A673 (cell line): ENCODE results near the gene NARF. TPM values are rescaled to one million over a fixed set of nuclear protein-coding genes. Genes with fewer than 3 reads are reported as not detected.

Experiments
- BruUV-seq: library from RNA; stranded (reverse); fragments of 400-500 nt; replicated peaks from 2 replicates; lab custom pipeline; 2021; lab: Mats Ljungman, UMichigan
- CTCF ChIA-PET: fragments of 300-600 bp; sonication (Branson Sonifier 250); formaldehyde crosslinking; loops from one replicate; lab custom pipeline; 2022; ENCODE audit warnings: antibody characterized with exemption; lab: Charles Lee
- POLR2A ChIA-PET: fragments of 300-600 bp; sonication (Branson Sonifier 250); formaldehyde crosslinking; loops from one replicate; lab custom pipeline; 2022; ENCODE audit warnings: antibody characterized with exemption; ENCODE audit not compliant: low non-redundant PET; lab: Charles Lee
- DNase-seq: peaks from one replicate; pipeline ENCODE4 v3.0.0-alpha.2; 2015; ENCODE audit warnings: low spot score
- H3K27ac ChIP-seq: fragments of 200-600 bp; sonication (generic); 2 replicates; pipeline ENCODE4 v1.5.1; 2016; ENCODE audit warnings: mixed run types, low read depth, mild to moderate bottlenecking, mixed read lengths, antibody characterized with exemption, low read length; ENCODE audit not compliant: poor library complexity, severe bottlenecking
- H3K27me3 ChIP-seq: fragments of 200-600 bp; sonication (generic); replicated peaks from 2 replicates; pipeline ENCODE4 v1.6.1; 2017; ENCODE audit warnings: mixed run types, low read depth, mild to moderate bottlenecking, mixed read lengths, antibody characterized with exemption, low read length; ENCODE audit not compliant: insufficient read depth, poor library complexity
- H3K36me3 ChIP-seq: fragments of 200-600 bp; sonication (generic); 2 replicates; pipeline ENCODE4 v1.6.1; 2016; ENCODE audit warnings: mixed run types, mild to moderate bottlenecking, mixed read lengths, antibody characterized with exemption, low read length; ENCODE audit not compliant: insufficient read depth, poor library complexity, severe bottlenecking
- H3K4me1 ChIP-seq: fragments of 200-600 bp; sonication (generic); 2 replicates; pipeline ENCODE4 v1.6.1; 2017; ENCODE audit warnings: mixed run types, mild to moderate bottlenecking, mixed read lengths, antibody characterized with exemption, low read length; ENCODE audit not compliant: insufficient read depth, poor library complexity, severe bottlenecking
- H3K4me3 ChIP-seq: fragments of 200-600 bp; sonication (generic); 2 replicates; pipeline ENCODE4 v1.5.1; 2016; ENCODE audit warnings: low read depth, mixed run types, mild to moderate bottlenecking, mixed read lengths, low read length; ENCODE audit not compliant: poor library complexity, severe bottlenecking
- H3K9me3 ChIP-seq: fragments of 200-600 bp; sonication (generic); 2 replicates; pipeline ENCODE4 v1.6.1; 2016; ENCODE audit warnings: mixed run types, low read depth, mild to moderate bottlenecking, mixed read lengths, antibody characterized with exemption, low read length; ENCODE audit not compliant: poor library complexity, severe bottlenecking
- EZH2 ChIP-seq: fragments of 200-600 bp; sonication (generic); IDR thresholded peaks from 2 replicates; pipeline ENCODE4 v1.6.1; 2017; ENCODE audit warnings: borderline replicate concordance, low read depth, mild to moderate bottlenecking, mixed read lengths, antibody characterized with exemption, low read length; ENCODE audit not compliant: poor library complexity, severe bottlenecking
- intact Hi-C: fragments of 100-400 bp; cut with micrococcal nuclease; formaldehyde crosslinking; loops from one replicate; pipeline ENCODE4 v1.10.0; 2022; ENCODE audit not compliant: unreplicated experiment
- total RNA-seq: library from RNA; stranded (reverse); gene quantifications from 2 replicates; pipeline ENCODE4 v1.2.3, GENCODE V29; 2021
- TF ChIP-seq, protein P1 (sequence below): fragments of 300-800, 200-600 bp; sonication (generic); conservative IDR thresholded peaks from 2 replicates; pipeline ENCODE4 v1.5.1; 2017; ENCODE audit warnings: low read depth, mild to moderate bottlenecking, antibody characterized with exemption, low read length, moderate library complexity, mixed read lengths

Gene NARF
- total RNA-seq, 1 experiment from 2014 or later = 74.1 TPM

DNA sequence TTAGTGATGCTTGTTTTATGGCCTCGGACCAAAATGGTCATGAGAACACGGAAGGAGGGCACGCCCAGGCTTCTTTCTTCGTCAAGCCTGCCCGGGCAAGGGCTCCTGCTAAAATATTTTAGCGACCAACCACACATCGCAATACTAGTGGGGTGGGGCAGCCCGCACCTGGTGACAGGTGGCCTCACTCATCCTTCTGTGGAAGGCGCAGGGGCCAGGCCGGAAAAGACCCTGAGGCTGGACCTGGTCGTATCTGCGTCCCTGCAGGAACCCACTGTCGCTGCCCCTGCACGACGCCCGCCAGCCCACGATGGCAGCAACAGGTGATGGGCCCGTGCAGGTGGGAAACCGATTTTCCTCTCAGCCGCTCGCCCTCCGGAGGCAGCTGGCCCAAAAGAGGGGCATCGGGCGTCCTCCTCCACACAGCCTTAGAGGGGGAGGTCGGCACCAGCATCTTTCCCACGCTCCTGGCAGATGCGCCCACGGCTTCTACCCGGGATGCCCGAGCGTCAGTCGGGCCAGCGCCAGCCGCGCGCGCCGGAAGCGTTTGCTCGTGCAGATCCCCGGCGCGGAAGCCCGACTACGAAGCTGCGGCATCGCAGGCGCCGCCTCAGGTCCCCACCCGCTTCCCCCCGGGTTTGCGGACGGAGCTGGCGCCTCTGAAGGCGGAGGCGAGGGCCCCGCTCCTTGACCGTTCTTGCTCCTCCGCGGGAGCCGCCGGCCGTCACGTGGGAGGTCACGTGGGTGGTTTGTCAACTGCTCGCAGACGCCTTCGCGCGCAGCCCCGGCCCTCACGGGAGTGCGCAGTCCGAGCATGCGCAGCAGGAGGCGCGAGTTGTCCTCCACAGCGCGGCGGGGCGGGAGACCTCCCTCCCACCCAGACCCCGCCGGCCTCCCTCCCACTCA lies 38.2 kb downstream of the NARF start:
- CTCF ChIA-PET = no interaction called here
- intact Hi-C loops = no loop called here

DNA sequence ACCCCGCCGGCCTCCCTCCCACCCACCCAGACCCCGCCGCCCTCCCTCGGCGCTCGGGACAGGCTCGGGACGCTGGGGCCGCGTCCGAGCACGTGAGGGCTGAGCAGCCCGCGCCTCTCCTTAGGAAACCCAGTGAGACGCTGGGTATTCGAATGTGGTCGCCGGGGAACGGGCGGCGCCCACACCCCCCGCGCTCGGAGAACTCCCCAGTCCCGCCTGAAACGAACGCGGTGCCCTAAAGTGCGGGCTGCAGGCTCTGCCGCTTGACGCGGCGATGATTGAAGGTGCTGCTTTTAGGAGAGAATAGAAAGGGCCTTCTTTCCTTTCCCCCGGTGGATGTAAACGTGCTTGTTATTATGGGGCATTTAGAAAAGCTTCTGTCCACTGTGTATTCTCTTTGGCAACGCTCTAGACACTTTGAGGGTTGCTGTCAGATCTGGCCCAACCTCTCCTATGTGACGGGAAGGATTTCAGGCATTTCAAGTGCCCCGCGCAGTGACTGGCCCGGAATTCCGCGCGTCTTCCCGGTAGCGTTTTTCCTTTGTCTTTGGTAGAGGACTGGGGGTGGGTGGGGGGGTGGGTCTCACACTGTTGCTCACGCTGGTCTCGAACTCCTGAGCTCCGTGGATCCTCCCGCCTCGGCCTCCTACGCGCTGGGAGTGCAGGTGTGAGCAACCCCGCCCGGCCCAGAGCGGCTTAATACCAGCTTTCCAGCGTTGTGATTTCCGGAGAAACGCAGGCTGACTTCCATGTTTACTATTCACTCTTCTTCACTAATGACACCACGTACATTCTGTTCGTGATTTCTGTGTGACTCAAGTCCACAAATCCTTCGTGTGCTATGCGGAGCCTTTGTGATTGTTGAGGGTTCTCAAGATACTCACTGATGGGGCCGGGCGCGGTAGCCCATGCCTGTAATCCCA lies 39.2 kb downstream of the NARF start:
- TSS peak; percentile 74 for BruUV-seq
- ChIA-PET POLR2A (no interaction called here), CTCF (no interaction called here)
- TF ChIP-seq EZH2 = no peak
- TF ChIP-seq, protein P1, sequence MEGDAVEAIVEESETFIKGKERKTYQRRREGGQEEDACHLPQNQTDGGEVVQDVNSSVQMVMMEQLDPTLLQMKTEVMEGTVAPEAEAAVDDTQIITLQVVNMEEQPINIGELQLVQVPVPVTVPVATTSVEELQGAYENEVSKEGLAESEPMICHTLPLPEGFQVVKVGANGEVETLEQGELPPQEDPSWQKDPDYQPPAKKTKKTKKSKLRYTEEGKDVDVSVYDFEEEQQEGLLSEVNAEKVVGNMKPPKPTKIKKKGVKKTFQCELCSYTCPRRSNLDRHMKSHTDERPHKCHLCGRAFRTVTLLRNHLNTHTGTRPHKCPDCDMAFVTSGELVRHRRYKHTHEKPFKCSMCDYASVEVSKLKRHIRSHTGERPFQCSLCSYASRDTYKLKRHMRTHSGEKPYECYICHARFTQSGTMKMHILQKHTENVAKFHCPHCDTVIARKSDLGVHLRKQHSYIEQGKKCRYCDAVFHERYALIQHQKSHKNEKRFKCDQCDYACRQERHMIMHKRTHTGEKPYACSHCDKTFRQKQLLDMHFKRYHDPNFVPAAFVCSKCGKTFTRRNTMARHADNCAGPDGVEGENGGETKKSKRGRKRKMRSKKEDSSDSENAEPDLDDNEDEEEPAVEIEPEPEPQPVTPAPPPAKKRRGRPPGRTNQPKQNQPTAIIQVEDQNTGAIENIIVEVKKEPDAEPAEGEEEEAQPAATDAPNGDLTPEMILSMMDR = no peak
- intact Hi-C loops = no loop called here
- Histone ChIP-seq H3K27me3 (no peaks in the 10 kb centered on the region), H3K4me1 (no peaks in the 10 kb centered on the region), H3K27ac (peak overlapping the region; percentile 27), H3K4me3 (peak overlapping the region; percentile 33), H3K36me3 (no peaks in the 10 kb centered on the region), H3K9me3 (no peaks in the 10 kb centered on the region)
- peak; percentile 68 for DNase-seq

More for the DNA sequence above, 38.2 kb downstream of the NARF start:
- Histone ChIP-seq H3K9me3 (no peaks in the 10 kb centered on the region), H3K4me1 (no peaks in the 10 kb centered on the region), H3K27ac (peak overlapping the region; percentile 77), H3K36me3 (no peaks in the 10 kb centered on the region), H3K27me3 (no peaks in the 10 kb centered on the region), H3K4me3 (peak overlapping the region; percentile 61)
- TF ChIP-seq, protein P1 = no peak
- no peak for TF ChIP-seq EZH2
- POLR2A ChIA-PET = no interaction called here
- peak; percentile 96 for DNase-seq
- no TSS peak for BruUV-seq

DNA sequence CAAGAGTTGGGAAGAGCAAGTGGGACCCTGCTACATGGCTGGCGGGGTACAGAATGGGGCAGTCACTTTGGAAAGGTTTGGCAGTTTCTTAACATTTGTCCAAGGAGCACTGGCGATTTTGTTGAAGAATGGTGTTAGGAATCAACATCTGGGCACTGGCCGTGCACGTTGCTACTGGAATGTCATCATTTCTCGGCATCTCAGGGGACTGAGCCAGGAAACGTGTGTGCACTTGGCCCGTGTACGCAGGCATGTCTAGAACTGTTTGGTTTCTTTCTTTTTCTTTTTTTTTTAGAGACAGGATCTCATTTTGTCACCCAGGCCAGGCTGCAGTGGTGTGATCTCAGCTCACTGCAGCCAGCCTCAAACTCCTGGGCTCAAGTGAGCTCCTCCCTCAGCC lies 43.7 kb downstream of the NARF start:
- intact Hi-C loops = no loop called here
- H3K27ac ChIP-seq = no peak overlapping the region
- H3K27me3 ChIP-seq = no peaks in the 10 kb centered on the region
- ChIA-PET POLR2A (no interaction called here), CTCF (no interaction called here)
- TF ChIP-seq EZH2 = no peak
- TF ChIP-seq, protein P1 = no peak
- no peak for DNase-seq
- no peaks in the 10 kb centered on the region for H3K36me3 ChIP-seq
- no TSS peak for BruUV-seq
- H3K9me3 ChIP-seq = no peaks in the 10 kb centered on the region
- H3K4me3 ChIP-seq = no peak overlapping the region
- H3K4me1 ChIP-seq = no peaks in the 10 kb centered on the region
